HG03095 (cell line): ENCODE measurements around the gene CCDC27.

ENCODE experiments used
- ATAC-seq: cut with Tn5 transposase; IDR thresholded peaks from one replicate; pipeline ENCODE4 v1.9.1; 2021; ENCODE audit warnings: moderate library complexity; ENCODE audit not compliant: unreplicated experiment

The CCDC27 gene

DNA sequence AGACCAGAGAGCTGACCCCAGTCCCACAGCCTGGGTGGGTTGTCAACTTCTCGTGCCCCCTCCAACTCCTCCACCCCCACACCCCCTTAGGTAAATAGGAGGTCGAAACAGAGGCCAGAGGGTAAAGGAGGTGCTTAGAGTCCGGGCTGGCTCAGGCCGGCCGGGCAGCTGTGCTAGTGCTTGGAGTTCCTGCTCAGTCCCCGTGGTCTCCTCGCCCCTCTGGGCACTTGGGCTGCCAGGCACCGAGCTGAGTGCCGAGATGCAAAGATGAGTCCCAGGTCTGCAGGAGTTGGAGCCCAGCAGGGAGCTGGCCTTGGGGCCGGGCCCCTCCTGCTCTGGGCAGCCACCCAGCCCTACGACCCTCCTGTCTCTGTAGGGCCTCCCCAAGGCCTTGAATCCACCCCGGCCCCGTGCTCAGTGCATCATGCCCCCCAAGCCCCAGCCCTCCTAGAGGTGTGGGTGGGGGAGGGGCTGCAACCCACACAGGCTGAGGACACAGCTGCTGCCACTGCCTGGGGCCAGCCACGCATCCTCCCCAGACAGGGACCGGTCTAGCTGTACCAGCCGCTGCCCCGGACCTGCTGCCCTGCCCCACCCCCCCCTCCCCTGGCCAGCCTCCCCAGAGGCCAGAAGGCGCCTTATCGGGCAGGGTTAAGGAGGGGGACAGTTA, 22.2 kb downstream of the CCDC27 start:
- no peak for ATAC-seq

DNA sequence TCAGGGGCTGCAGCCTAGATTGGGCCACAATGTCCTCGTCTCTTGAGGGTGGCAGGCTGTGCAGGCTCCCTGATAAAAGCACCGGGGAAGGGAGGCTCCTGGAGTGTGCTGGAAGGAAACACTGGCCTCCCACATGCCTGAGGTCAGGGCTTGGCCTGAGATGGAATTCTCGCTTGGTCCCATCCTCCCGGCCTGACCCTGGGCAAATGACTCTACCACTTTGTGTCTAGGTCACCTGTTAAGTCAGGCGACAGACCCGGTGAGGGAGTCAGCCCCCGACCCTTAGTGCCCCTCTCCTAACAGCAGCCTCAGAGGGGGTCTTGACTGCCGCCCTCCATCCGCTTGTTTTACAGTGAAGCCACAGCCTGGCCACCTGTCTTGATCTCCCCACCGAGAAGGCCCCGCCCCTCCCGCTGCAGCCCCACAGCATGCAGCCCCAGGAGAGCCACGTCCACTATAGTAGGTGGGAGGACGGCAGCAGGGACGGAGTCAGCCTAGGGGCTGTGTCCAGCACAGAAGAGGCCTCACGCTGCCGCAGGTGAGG, 22.8 kb downstream of the CCDC27 start:
- ATAC-seq, result no peak

DNA sequence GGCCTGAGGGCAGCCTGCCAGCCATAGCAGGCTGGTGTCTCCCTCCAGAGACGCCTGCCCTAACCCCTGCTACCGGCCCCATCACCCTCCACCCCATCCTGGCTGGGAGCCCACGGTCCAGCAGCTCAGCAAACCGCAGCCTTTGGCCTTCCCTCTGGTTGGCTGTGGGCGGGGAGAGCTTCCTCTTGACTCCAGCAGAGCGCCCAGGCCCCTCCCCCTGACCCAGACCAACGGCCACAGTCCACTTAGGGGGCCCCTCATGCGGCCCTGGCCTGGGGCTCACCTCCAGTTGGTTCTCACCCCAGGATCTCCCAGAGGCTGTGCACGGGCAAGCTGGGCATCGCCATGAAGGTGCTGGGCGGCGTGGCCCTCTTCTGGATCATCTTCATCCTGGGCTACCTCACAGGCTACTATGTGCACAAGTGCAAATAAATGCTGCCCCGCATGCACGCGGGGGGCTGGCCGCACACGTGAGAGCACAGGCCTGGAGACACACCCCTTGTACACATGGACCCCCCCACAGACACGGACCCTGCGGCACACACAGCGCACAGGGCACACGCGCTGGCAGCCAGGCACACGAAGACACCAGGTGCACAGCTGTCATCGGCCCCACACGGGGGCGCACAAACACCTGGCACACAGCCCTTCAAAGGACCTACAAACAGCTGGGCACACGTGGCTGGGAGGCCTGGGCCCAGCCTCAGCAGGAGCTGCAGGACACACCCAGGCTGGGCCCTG, 23.4 kb downstream of the CCDC27 start:
- no peak for ATAC-seq

DNA sequence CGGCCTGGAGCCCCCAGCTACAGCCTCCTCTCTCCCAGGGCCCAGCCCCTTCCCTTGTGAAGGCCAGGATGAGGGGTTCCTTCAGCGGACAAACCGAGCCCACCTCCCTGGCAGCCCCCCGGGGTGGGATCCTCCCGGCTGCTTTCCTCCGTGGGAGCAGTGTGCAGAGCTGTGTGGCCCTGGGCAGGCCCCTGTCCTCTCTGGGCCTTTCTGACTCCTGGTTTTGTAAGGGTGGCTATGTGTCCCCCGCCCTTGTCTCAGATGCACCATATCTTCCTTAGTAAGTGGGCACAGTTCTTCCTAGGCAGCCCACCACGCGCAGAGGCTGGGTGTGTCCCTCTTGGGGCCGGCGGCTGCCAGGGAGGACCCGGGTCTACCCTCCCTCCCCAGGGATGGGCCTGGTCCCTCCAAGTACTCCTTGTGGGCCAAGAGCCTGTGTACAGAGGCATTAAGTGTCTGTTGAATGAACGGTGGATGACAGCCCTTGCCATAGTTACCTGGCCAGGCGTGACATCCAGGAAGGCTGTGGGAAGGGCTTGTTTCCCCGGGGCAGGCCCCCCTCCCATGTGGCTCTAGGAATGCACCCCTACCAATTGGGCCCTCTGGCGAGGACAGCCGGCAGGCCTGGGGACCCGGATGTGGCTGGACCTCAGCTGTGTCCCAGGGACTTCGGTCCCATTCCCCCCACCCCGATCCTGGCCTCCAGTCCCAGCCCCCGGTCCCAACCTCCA, 24.1 kb downstream of the CCDC27 start:
- ATAC-seq, result no peak

DNA sequence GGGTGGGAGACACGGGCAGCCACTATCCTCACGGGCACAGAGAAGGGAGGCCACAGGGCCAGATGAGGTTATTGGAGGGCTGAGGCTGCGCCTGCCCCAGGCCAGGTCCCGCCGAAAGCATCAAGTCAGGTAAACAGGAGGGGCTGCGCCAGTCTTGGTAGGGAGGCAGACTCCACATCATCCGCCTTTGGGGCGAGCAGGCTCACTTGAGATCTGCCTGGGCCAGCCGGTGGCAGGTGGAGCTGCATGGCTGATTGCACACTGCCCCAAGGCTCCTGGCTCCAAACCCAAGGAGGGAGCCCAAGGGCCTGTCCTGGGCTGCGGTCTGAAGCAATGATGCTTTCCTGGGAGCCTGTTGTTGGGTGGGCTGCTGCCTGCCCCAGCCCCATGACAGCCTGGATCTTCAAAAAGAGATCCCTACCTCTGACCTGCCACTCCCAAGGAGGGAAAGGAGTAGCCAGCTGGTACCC, 24.9 kb downstream of the CCDC27 start:
- no peak for ATAC-seq

DNA sequence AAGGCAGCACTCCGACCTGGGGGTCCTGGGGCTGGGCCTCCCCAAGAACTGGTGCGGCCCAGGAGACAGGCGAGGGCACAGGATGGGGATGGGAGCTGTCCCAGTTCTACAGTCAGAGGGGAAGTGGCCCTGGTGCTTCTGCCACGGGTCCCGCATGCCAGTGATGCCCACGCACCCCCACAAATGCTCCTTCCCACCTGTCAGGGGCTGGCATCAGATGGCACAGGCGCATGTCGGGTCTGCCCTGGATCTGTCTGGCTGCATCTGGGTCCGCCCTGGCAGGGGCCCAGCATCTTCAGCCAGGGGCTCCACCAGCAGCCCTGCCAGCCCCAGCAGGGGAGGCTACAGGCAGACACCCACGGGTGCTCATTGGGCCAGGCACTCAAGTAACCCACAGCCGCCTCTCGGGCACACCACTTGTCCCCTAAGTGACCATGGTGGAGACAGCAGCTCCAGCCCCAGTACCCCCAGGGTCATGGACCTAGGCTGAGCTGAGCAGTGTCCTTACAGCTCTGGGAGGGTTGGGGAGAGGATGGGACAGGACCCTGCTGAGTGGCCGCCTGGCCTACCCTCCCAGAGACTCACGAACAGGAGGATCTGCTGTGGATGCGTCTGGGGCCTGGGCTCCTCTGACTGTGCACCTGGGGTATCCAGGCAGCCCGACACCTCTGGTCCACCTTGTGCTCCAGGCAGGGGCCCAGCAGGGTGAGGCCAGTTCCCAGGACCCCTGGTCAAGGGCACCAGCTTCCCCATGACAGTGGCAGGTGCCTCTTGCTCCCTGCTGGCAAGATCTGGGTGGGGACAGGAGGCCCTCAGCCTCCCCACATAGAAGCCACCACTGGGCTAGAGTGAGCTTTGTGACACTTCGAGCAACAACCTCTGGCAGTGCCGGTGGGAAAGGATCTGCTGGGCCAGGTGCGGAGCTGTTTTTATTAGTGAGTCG, 25.7 kb downstream of the CCDC27 start:
- ATAC-seq, result no peak

DNA sequence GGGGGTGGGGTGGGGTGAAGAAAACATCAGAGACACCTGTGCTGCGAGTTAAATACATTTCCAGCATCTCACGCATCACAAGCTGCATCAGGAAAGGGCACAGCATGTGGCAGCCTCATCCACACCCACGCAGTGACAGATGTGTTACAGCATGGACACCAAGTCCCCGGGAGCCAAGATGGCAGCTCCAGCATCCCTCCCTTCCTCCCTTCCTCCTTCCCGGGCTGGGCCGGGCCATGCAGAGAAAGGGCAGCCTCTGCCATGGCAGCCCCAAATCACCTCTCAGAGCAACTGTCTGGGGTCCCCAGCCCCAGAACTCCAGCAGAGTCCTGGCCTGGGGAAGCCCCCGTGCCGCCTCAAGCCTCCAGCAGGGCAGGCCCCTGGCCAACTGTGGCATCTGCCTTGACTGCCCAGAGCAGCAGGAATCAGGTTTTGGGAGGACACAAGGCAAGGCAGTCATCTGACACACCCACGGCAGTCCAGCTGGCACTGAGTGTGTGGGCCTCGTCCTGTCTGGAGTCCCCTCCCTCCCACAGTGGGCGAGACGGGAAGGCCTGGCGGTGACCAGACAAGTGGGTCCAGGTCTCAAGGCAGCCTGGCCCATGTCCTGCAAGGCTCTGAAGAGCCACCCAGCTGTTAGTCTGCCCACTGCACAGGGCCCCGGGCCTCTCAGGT, 26.5 kb downstream of the CCDC27 start:
- ATAC-seq, result no peak

DNA sequence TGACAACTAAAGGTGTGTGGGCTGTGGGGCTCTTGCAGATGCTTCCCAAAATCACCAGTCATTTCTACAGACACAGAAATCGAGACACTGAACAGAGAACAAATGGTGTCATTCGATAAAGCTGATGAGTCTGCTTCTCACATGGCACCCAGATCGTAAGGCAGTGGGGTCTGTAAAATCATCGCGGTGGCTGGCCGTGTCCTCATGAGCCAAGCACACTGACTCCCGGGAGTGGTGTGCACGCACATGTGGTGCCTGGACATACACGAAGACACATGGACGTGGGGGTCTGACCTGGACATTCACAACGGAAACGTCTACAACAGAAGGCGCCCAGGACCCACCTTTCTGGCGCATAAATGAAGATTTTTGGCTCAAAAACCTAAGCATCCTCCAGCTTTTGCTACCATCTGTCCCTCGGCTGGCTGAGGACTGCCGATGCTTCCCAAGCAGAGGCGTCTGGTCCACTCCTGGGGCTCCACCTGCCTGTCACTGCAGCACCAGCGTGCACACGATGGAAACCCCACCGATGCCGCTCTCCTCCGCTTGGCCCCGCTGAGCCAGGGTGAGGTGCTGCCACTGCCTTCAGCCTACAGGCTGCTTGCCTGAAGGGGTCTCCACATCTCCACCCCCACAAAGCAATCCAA, 27.1 kb downstream of the CCDC27 start:
- no peak for ATAC-seq

DNA sequence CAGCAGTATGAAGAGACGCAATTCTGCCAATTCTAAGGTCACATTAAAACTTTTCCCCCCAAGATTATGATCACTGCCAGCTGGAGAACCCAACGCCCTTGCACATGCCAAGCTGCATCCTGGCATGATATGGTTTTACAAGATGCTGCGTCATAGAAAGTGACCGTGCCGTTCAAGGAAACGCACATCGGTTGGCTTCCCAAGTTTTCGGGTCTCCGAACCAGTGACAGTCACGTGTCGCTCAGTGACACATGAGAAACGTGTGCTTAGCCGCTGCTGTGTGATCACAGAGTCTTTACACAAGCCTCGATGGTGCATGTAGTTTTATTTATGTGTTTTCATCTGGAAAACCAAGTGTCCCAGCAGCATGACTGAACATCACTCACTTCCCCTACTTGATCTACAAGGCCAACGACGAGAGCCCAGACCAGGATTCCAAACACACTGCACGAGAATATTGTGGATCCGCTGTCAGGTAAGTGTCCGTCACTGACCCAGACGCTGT, 27.7 kb downstream of the CCDC27 start:
- ATAC-seq, result no peak

DNA sequence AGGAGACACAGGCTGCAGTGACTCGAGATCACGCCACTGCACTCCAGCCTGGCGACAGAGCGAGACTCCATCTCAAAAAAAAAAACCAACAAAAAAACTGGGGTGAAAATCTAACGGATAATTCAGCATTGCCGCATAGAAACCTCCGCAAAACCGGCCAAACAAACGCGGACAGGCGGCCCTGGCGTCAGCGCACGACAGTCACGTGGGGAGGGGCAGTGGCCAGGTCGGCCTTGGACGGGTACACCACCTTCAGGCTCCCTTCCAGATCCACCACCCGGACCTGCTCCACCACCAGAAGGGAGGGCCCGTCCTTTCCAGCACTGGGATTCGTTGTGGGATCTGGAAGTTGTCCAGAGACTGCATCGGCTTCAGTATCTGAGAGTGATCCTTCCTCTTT, 28.7 kb downstream of the CCDC27 start:
- ATAC-seq, result no peak

DNA sequence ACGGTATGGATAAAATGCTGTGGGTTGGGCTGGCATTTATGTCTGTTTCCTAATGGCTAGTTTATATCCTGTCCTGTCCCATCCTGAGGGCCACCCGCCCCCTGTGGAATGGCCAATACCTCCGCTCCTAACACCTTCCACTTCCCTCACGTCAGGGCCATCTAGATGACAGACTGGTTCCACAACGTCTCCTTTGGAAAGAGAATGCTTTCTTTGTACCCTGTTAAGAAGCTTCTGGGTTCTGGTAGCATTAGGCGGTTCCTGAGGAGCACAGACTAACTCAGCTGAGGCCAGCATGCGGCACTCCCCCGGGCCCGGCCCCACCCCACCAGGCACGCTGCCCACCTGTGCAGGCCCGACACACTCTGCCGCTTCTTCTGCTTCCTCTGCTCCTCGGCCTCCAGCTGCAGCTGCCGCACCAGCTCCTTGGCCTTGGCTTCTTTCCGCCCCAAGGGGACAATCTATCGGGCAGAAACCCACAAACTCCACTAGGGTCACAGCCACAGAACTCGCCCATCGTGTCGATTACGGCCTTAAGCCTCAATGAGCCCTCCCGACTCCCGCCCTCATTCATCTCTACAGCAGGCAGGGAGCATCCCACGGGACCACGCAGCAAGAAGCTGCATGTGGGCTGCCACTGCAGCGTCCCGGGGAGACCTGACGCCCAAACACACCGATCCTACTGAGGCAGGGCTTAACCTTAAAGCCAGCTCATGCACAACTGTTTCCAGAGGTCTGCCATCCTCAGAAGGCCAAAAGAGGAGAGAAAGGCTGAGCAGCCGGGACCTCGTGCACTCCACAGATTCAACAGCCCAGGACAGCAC, 31.6 kb downstream of the CCDC27 start:
- no peak for ATAC-seq

DNA sequence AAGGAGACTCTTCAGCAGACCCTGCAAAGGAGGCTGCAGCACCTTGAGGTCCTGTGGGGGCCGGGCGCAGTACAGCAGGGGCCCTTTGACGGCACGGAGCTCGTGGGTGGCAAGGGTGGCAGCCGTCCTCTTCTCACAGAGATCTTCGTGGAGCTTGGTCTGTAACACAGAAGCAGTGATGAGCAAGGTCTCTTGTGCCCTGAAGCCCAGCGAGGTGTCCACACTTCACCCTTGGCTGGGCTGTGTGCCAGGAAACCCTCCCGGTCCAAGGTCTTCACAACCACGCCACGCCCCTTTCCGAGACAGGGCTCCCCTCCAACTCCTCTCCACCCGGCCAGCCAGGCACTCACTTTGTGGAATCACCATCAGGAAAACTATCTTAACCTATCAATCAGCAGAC, 32.8 kb downstream of the CCDC27 start:
- ATAC-seq, result no peak

DNA sequence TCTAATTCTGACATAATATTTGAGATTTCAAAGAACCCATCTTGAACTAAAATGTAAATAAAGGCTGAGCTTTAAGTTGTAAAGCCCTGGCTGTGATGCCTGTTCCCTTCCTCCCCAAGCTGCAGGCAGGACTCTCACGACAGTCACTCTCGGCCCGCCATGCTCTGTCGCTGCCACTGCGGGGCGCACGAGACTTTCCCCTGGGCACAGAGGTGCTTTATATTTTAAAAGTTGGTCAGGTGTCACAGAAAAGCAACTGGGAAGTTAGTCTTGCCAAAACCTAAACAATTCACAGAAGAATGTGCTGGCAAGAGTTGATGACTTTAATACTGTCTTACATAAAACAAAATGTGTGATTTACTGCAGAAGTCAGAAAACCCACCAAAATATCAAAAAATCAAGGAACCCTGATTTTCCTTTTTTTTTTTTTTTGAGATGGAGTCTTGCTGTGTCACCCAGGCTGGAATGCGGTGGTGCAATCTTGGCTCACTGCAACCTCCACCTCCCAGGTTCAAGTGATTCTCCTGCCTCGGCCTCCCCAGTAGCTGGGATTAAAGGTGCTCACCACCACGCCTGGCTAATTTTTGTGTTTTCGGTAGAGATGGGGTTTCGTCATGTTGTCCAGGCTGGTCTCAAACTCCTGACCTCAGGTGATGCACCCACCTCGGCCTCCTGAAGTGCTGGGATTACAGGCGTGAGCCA, 33.4 kb downstream of the CCDC27 start:
- ATAC-seq, result no peak

DNA sequence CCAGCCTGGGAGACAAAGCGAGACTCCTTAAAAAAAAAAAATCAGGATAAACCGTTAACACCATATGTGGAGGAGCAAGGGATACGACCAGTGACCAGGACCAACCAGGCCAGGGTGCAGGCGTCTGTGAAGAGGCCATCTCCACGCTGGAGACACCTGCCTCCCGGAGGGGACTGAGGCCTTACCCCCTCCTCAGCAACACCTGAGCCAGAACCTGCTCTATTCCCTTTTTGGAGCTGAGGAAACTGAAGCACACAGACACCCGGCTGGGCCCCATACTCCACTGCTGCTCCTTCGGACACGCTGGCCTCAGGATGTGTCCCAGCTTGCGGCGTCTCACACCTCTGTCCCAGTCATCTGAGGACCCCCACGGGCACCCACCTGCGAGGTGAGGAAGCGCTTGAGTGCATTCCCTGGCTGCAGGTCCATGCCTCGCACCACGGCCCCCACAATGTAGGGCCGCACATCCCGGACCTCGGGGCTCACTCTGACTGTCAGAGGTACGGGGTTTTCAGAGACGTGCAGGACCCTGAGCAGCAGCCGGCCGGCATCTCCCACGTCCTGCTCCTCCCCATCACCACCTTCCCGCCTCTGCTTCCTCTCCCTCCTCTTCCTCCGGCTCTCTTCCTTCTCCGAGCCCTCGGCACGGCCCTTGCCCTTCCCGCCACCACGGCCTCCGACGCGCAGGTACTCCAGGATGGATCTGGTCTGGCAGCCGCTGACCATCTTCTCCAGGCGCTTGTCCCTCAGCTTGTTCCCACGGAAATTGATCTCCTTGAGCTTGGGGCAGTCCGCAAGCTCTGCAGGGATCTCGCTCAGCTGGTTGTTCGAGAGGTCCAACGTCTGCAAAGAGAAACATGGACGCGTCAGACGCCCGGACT, 34.5 kb downstream of the CCDC27 start:
- no peak for ATAC-seq

DNA sequence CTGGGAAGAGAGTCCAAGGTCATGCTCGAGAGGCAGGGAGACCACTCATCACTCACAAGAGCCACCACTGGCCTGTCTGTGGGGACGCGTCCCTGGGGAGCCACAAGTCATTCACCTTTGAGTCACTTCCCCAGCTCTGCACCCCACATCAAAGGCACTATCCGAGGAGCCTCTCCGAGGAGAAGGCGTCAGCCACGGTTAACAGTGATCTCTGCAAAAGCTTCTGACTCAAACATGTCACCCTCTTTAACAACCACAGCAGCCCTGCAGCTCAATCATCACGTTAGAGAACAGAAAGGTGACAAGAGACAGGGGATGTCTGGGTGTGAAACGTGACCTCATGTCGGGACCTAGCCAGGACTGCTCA, 35.1 kb downstream of the CCDC27 start:
- no peak for ATAC-seq

DNA sequence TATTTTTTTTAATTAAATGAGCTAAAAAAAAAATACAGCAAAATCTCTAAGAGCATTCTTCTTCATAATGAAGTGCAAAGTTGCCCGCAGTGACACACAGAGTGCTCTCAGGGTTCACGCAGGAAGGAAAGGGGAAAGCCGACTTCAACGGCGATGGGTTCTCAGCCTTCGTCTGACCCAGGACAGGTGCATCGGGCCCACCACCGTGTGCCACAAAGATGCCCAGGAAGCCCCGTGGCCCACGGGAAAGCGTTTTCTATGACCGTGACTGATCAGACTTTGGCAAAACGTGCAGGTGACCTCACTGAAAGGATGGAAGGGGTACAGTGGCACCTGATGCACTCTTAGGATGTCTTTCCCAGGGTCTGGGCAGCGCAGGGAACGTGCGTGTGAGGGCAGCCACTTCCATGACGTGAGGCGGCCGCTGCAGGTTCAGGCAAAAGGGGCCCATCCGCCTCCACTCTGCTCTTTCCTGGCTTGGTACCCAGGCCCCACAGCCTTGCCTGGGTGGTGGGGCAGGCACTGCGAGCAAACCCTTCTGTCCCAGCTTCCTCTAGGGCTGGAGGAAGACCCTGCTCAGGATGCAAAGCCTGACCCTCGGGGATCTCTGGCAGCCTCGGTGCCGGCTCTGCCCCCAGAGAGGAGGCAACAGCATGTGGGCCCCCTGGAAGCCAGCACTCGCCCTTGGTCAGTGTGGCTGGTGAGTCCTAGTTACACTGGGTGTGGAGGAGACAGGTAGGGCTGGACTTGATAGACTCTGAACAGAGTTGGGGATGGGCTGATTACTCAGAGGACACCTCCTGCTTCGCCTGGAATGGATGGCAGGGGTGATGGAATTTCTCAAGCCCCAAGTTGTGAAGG, 35.7 kb downstream of the CCDC27 start:
- no peak for ATAC-seq
